ENCODE results near the gene JCHAIN. TPM values are rescaled to one million over a fixed set of nuclear protein-coding genes. Genes with fewer than 3 reads are reported as not detected.
"Not testable (repeated sequence)": the region's sequence is repeated elsewhere in the genome, so short reads cannot be mapped to it uniquely, and the experiment has no call there.

Gene JCHAIN
- total RNA-seq, 2 experiments from 2014 or later = not detected

DNA sequence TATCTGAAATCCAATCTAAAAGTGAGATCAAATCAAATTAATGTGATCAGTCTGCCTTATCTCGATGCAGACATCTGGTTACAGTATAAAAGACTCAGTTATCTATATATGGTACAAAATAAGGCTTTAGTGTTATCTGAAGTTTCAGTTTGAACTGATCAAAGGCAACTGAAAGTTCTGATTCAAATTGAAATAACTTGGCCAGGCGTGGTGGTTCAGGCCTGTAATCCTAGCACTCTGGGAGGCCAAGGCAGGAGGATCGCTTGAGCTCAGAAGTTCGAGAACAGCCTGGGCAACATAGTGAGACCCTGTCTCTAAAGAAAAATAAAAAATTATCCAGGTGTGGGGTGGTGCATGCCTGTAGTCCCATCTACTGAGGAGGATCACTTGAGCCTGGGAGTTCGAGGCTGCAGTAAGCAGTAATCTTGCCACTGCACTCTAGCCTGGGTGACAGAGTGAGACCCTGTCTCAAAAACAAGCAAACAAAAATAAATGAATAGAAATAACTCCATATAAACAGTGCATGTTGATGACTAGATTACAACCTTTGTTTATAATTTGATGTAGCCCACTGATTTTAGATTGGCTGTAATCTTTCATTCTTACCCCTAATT is 4.9 kb downstream of the JCHAIN start:
- CTCF ChIA-PET, POLR2A ChIA-PET: not testable (repeated sequence)

DNA sequence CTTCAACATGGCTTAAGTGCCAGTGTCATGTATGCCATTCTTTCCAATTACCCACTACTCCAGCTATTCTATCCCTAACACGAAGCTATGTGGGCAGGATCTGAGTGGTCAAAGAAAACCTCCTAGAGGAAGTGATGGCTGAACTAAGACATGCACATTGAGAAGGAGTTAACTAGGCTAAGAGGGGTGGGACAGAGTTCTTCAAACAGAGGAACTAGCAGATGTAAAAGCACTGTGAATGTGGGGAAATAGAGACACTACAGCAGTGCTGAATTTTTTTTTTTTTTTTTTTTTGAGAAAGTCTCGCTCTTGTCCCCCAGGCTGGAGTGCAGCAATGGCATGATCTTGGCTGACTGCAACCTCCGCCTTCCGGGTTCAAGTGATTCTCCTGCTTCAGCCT is 6.2 kb downstream of the JCHAIN start:
- POLR2A ChIA-PET = no interaction called here
- CTCF ChIA-PET = no interaction called here

DNA sequence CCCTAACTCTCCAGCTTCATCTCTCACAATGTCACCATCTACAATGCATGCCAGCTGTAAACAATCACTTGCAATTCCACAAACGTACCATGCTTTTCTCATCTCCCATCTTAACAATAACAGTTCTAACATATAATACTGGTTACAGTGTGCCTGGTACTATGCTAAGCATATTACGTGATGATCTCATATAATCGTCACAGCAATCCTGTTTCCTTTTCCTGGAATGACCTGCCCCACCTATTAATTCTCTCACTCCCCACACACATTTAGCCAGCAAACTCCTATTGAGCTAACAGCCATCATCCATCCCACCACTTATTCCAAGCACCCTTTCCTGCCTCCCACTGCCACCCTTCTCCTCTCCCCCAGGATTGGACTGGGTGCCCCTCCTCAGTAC is 7.9 kb downstream of the JCHAIN start:
- ChIA-PET CTCF (no interaction called here), POLR2A (no interaction called here)

DNA sequence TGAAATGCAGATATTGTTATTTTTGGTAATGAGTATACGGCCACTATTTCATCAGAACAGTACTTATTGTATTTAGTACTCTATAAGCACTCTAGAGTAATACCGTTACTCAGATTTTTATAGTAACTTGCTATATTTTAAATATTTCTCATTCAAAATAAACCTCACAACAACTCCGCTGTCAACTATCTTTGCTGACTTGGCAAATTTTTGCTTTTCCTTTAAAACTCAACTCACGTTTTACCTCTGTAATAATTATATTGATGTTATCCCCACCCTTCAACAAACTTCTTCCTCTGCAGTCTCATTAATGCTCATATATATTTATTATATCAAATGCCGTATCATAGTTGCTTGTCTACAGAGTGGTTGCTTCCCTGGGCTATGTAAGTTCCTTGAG is 9.0 kb downstream of the JCHAIN start:
- ChIA-PET CTCF (no interaction called here), POLR2A (no interaction called here)

DNA sequence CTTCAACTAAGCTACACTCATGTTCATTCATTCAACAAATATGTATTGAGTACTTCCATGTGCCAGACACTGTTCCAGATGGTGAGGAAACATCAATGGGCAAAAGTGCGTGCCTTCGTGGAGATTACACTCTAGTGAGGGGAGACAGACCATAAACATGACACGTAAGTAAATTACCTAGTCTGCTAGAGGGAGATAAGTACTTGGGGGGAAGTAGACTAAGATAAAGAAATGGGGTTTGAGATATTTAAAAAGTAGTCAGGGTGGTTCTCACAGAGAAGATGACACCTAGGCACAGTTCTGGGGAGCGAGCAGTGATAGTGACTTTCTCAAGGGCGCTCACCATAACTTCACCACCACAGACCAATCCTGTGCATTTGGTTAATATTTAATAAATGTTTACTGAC is 11.7 kb downstream of the JCHAIN start:
- POLR2A ChIA-PET = no interaction called here
- CTCF ChIA-PET = no interaction called here

DNA sequence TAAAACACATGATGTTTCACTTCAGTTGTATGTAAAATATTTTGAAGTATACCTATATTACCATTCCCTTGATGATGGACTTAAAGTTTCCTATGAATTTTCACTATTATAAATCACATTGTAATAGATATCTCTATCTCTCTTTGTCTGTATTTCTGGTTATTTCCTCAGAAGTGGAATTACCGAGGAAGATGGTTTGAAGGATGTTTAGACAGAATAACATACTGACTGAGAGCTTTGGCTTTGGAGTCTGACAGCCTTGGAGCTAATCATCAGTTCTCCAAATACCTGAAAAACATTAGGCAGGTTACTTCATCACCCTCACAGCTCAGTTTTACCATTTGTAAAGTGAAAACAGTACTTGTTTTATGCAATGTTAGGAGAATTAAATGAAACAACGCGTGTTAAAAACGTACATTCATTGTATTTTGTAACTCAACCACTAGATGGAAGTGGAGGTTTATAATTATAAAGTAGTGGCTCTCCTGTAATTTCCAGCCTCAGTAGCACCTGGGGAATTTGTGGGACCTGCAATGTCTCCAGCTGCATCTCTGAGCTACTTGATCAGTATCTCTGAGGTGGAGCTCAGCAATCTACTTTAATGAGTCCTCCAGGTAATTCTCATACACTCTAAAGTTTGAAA is 14.3 kb downstream of the JCHAIN start:
- ChIA-PET CTCF (interaction anchor here (0.6 to 1.6 kb wide), 6 partner anchors 15 to 358 kb away, joined by 3 to 5 read pairs (median 3); partner anchors contain the start of gene UTP3), POLR2A (no interaction called here)

DNA sequence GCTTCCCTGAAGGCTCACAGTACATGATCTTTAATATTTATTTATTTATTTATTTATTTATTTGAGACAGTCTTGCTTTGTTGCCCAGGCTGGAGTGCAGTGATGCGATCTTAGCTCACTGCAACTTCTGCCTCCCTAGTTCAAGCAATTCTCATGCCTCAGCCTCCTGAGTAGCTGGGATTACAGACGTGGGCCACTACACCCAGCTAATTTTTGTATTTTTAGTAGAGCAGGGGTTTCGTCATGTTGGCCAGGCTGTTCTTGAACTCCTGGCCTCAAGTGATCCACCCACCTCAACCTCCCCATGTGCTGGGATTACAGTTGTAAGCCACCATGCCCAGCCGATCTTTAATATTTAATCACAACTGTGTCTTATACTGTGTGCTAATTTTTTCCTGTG is 15.6 kb downstream of the JCHAIN start:
- CTCF ChIA-PET, POLR2A ChIA-PET: not testable (repeated sequence)

DNA sequence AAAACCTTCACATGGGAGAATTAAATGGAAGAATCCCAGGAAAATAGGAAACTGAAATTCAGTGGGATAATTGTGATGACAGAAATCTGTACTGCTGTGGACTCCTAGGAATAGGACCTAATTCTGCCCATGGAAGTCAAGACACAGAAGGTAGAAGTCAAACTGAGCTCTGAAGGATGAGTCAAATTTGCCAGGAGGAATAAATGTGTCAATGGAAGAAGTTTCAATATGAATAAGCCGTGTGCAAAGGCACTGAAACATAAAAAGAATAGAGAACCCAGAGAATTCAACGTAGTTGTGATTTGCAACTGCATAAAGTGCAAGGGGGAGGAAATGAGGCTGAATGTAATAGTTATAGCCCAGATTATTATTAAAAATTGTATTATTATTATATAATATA is 26.1 kb downstream of the JCHAIN start:
- ChIA-PET CTCF (no interaction called here), POLR2A (no interaction called here)

DNA sequence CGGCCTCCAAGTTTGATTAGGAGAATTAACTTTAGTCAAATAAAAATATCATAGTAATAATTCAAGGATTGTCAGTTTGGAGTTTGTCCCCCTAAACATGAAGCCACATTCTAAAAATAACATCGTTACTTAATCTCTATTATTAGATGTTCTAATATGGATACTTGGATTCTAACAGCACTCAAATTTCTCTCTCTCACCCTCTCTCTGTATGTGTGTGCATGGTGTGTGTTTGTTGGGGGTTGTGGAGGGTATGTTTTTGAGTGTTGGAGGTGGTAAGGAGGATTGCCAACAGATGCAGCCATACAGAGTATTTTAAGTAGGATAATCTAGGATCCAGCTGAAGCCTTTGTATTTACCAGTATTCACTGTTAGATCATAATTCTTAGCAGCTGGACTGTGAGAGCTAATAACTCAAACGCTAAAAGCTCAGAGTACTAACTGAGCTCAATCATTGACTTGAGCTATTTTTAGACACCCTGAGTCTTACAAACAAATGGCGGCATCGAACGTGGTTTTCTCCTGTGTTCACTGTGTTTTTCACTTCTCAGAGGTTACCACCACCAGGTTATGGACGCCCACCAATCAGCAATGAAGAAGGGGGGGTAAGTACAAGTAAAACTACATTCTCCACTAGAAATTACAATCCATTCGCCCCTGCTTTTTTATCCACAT is 28.9 kb downstream of the JCHAIN start:
- CTCF ChIA-PET = no interaction called here
- POLR2A ChIA-PET = no interaction called here

DNA sequence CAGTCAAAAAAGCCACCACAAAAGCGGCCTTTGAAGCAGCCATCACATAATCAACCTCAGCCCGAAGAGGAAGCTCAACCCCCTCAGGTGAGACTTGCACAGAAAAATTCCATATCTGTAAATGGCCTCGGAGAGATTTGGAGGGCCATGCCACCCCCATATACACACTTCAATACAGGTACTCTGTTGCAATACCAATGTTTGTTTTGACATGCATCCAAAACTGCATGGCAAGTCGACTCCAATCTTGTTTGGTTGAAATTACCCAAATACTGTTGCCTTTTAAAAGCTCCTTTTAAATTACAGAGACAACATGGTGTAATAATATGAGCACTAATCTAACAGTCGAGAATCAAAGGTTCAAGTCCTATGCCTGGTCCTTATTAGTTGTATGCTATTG is 31.8 kb downstream of the JCHAIN start:
- POLR2A ChIA-PET = no interaction called here
- CTCF ChIA-PET = no interaction called here

DNA sequence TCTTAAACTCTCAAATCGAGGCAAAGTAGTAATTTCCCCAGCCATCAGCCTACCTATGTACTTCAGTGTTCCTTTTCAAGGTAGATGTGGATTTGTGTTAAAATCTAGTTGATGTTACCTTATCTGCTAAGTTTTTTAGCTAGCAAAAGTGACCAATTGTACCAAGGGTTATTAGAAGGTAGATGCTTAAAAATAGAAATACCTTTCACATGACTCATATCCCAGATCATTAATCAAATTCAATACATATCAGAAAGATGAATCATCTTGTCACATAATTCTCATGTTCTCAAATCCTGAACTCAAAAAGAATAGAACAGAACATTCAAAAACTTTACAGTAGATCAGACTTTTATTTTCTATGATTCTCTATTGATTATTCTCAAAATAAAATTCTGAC is 34.3 kb downstream of the JCHAIN start:
- CTCF ChIA-PET = no interaction called here

DNA sequence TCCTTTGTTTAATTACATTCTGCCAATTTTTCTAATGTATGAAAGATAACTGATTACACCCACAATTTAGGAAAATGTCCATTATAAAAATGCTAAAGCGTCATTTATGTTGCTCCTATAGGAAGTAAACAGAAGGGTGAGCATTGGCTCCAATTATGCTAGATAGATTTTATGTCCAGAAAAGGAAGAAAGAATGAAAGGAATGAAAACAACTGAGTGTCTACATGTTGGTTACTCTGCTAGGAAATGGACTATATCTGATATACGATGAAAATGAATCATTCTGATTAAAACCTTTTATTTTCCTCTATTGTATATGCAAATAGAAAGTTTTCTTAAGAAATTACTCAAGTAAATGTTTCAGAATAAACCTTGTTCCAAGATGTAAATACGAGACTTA is 36.1 kb downstream of the JCHAIN start:
- ChIA-PET CTCF (no interaction called here), POLR2A (no interaction called here)

More for the DNA sequence above, 34.3 kb downstream of the JCHAIN start:
- POLR2A ChIA-PET = no interaction called here

DNA sequence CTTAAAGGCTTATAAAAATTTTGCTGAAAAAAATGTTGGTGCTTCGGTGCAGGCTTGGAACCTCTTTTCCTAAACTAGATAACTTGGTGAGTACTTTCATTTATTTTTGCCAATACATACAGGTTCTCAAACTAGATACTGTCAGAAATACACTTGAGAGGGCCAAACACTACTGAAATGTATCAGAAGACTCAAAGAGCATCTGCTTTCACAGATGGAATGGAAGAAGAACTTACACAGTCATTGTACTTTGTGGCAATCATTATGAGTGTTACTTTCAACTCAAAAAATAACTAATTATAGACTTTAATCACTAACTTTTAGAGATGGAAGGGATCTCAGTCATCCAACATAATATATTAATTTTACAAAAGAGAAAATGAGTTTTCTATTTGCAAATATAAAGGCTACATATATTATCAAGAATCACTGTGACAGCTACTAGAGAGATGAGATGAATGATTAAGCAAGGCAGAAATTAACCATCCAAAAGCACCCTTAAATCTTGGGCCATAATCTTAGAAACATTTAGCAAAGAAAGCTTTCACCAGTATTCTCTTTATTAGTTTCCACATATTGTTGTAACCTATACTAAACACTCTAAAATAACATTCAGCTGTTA is 36.7 kb downstream of the JCHAIN start:
- ChIA-PET POLR2A (no interaction called here), CTCF (no interaction called here)

DNA sequence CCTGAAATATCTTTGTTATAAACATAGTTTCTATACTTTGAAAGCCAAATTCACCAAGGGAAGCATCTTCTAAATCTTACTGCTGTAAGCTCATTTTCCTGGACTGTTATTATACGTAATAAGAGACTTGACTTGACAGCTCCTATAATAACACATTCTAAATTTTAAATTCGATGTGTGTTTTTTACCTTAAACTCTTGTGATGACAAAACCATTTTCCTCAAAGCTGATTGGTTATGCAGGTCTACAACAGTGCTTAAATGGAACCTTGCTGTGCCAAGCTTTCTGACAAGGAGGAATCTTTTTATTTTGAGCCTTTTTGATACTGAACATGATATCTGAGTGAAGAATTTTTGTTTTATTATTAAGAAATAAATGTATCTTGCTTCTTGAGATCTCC is 37.9 kb downstream of the JCHAIN start, which contains the start of gene ENAM:
ENAM (plus strand) TSS at position 301 of the 400 bp plus-strand sequence. CDS start 757 bp downstream, outside the sequence.
- POLR2A ChIA-PET = no interaction called here
- CTCF ChIA-PET = no interaction called here

DNA sequence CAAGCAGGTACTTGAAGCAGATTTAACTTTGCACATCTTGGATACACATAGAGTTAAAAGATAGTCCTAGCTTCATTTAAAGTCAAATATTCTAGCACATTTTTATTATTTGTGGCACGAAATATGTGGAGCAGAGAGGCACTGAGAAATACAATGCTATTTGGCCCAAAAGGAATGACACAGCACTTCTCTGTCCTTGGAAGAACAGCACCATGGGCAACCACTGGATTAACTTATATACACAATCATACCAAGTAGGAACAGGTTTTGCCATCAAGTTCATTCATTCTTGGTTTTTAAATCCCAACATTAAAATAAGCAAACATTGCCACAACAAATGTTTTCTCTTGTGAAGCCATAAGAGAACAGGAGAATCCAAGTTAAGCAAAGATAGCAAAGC is 38.7 kb downstream of the JCHAIN start:
- POLR2A ChIA-PET = no interaction called here

DNA sequence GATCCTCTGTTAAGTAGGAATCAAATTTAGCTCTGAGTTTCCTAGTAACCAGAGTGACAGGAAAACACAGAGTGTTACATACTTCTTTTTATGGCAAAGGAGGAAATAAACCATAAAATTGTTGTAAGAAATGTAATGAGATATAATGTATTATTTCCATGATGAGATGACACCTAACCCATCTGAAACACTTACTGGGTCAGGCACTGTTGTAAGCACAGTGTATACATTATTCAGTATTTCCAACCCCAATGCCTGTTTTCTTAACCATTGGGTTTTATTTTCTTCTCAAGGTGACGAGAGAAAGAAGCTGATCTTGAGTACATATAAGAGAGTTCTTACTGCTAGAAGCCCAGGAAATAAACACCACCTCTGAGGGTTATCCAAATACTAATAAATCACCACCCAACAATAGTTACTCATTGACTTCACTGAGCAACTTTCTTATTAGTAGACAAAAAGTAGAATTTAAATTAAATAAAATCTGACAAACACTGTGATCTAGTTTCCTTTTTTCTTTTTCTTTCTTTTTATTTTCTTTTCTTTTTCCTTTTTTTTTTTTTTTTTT is 42.0 kb downstream of the JCHAIN start:
- ChIA-PET POLR2A (no interaction called here), CTCF (no interaction called here)

More for the DNA sequence above, 38.7 kb downstream of the JCHAIN start:
- CTCF ChIA-PET = no interaction called here

DNA sequence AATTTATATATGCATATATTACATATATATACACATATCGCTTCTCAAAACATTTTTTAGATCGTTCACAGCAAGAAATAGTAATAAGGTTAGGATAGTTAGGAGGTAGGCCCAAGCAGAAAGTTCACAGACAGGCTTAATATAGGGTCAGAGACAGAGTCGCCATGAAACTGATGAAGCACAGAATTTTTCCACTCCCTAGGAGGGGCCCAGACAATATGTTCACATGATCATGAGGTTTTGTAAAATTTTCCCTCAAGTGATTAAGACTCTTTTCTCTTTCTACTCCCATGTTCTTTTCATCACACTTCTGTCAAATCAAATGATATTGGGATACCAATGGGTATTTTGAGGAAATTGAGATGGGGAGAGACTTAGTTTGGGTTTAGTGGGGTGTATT is 43.0 kb downstream of the JCHAIN start:
- CTCF ChIA-PET = no interaction called here
- POLR2A ChIA-PET = no interaction called here

DNA sequence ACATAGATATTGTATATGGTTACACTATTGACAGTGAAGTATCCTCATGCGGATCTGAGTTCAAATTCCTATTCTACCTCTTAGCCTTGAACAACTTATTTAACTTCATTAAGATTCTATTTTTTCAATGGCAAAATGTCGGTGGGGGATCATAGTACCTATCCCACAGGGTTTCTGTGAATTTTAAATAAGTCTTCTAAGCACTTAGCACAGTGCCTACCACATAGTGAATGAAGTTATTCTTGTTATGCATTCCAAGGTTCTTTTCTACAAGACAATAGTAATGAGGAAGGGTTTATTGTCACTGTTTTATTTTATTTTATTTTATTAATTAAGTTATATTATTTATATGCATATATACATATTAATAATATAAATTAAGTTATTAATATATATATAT is 46.5 kb downstream of the JCHAIN start:
- POLR2A ChIA-PET = no interaction called here
- CTCF ChIA-PET = interaction anchor here (0.5 kb wide), 1 partner anchor 19 kb away, joined by 3 read pairs; no protein-coding TSS in a partner anchor

DNA sequence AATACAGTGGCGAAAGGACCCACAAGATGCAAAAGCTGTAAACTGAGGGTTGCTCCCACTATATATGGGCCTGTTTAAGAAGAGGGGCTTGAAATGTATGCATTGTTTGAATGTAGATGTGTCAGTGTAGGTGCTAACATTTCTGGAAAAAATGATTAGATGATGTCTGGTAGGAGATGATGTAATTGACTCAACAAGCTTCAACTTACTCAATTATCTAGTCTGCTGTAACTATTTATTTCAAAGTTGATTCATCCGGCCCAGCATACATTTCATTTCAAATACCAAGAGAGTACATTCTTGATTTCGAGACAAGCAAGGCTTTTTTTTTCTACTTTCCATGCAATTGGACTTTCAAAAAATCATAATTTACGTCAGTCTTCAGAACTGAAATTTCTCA is 47.0 kb downstream of the JCHAIN start:
- ChIA-PET POLR2A (no interaction called here), CTCF (interaction anchor here (0.5 kb wide), 1 partner anchor 20 kb away, joined by 3 read pairs; no protein-coding TSS in a partner anchor)

DNA sequence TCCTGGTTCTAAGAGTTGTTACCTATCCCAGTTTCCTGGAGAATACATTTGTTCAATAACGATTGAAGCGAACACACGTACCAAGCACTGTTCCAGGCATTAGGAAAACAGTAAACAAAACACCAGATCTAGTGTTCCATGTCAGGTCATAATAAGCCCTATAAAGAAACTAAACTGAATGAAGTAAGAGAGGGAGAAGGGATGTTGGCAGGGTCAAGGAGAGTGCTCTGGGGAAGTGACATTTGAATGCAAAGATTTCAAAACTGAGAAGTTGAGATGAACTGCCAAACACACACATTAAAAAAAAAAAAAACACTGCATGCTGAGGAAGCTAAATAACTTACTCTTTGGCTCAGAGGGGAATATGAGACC is 52.1 kb downstream of the JCHAIN start:
- ChIA-PET POLR2A (no interaction called here), CTCF (no interaction called here)
